ENCODE measurements around the gene RNASE8.

RNASE8 gene

GRCh38 chr14:21047378-21047781 lies 10.2 kb upstream of the RNASE8 start:
- DNase-seq (ENCODE audit: low spot score): no peak
- no peak for TF ChIP-seq CTCF (IDR thresholded peaks at IDR 0.05; ENCODE audit: extremely low read depth, missing control alignments)

GRCh38 chr14:21048638-21049037 lies 9.0 kb upstream of the RNASE8 start:
- no peak for DNase-seq (ENCODE audit: low spot score)
- TF ChIP-seq CTCF (IDR thresholded peaks at IDR 0.05; ENCODE audit: extremely low read depth, missing control alignments): no peak

- DNase-seq (ENCODE audit: low spot score): no peak
- TF ChIP-seq CTCF (IDR thresholded peaks at IDR 0.05; ENCODE audit: extremely low read depth, missing control alignments): no peak
Measured at GRCh38 chr14:21049271-21049673, 8.3 kb upstream of the RNASE8 start.

- TF ChIP-seq CTCF (IDR thresholded peaks at IDR 0.05; ENCODE audit: extremely low read depth, missing control alignments): no peak
- no peak for DNase-seq (ENCODE audit: low spot score)
Measured at GRCh38 chr14:21050597-21050996, 7.0 kb upstream of the RNASE8 start.

- no peak for DNase-seq (ENCODE audit: low spot score)
- no peak for TF ChIP-seq CTCF (IDR thresholded peaks at IDR 0.05; ENCODE audit: extremely low read depth, missing control alignments)
Measured at GRCh38 chr14:21053184-21054122, 4.2 kb upstream of the RNASE8 start.

- no peak for TF ChIP-seq CTCF (IDR thresholded peaks at IDR 0.05; ENCODE audit: extremely low read depth, missing control alignments)
- DNase-seq (ENCODE audit: low spot score): no peak
Measured at GRCh38 chr14:21054123-21054767, 3.4 kb upstream of the RNASE8 start.

- no peak for TF ChIP-seq CTCF (IDR thresholded peaks at IDR 0.05; ENCODE audit: extremely low read depth, missing control alignments)
- DNase-seq (ENCODE audit: low spot score): no peak
Measured at GRCh38 chr14:21054768-21055145, 2.9 kb upstream of the RNASE8 start.
